Fibroblast of the aortic adventitia (primary cell): ENCODE measurements around the gene MARCKSL1. TPM values are rescaled to one million over a fixed set of nuclear protein-coding genes. Genes with fewer than 3 reads are reported as not detected.
A peak's percentile ranks its signal among the peaks of the same experiment; 100 is the strongest.

Source experiments
- DNase-seq: peaks from one replicate; pipeline ENCODE4 v3.0.0-alpha.2; 2010; ENCODE audit warnings: low read depth
- H3K4me3 ChIP-seq: 2 replicates; pipeline ENCODE4 v1.5.1; 2011; ENCODE audit warnings: low read depth, mild to moderate bottlenecking, control low read depth, low read length, moderate library complexity
- total RNA-seq: library from RNA; depleted of rRNA; stranded (reverse); fragments of >200 nt; gene quantifications from 2 replicates; pipeline ENCODE4 v1.2.3, GENCODE V29; 2012; ENCODE audit warnings: low replicate concordance
- TF ChIP-seq, protein P1 (sequence below): IDR thresholded peaks from 2 replicates; pipeline ENCODE4 v1.5.1; 2011; ENCODE audit warnings: mild to moderate bottlenecking, low read length, control low read depth, inconsistent platforms; ENCODE audit not compliant: insufficient read depth

MARCKSL1 gene
- total RNA-seq, 1 donor = 14.4 TPM

DNA sequence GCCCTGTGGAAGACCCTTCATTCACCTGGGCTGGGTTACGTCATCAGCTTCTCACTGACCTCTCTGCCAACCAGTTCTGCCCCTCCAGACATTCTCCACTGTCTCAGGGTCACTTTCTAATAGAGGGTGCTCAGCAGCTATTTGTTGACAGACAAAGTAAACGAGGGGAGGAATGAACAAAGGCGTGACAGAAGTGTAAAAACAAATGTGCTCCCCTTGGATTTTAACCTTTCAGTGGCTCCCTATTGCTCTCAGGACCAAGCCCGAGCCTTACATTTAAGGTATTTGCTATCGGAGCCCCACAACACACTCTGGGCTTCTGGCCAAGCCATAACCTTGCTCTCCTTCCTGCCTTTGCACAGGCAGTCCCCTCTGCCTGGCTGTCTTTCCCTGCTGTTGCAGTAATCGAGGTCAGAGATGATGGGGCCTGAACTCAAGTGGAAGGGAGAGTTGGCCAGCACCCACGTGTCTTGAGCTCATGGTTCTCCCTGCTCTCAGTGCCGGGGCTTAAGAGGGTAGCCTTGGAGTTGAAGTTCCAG lies 9.3 kb upstream of the MARCKSL1 start:
- no peak overlapping the region for H3K4me3 ChIP-seq
- TF ChIP-seq, protein P1, sequence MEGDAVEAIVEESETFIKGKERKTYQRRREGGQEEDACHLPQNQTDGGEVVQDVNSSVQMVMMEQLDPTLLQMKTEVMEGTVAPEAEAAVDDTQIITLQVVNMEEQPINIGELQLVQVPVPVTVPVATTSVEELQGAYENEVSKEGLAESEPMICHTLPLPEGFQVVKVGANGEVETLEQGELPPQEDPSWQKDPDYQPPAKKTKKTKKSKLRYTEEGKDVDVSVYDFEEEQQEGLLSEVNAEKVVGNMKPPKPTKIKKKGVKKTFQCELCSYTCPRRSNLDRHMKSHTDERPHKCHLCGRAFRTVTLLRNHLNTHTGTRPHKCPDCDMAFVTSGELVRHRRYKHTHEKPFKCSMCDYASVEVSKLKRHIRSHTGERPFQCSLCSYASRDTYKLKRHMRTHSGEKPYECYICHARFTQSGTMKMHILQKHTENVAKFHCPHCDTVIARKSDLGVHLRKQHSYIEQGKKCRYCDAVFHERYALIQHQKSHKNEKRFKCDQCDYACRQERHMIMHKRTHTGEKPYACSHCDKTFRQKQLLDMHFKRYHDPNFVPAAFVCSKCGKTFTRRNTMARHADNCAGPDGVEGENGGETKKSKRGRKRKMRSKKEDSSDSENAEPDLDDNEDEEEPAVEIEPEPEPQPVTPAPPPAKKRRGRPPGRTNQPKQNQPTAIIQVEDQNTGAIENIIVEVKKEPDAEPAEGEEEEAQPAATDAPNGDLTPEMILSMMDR = no peak
- no peak for DNase-seq

DNA sequence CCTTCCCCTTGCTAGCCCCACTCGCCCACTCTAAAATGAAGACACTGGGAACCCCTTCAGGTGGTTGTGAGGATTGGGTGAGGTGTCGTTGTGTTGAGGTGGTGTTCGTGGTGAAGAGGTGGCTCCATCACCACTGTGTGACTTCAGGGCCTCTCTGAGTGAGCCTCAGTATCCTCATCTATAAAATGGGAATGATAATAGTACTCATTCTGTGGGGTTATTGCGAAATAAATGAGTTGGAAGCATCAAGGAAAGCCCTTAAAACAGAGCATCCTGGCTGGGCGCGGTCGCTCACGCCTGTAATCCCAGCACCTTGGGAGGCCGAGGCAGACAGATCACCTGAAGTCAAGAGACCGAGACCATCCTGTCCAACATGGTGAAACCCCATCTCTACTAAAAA lies 6.7 kb upstream of the MARCKSL1 start:
- no peak overlapping the region for H3K4me3 ChIP-seq
- TF ChIP-seq, protein P1 = no peak
- DNase-seq = no peak

DNA sequence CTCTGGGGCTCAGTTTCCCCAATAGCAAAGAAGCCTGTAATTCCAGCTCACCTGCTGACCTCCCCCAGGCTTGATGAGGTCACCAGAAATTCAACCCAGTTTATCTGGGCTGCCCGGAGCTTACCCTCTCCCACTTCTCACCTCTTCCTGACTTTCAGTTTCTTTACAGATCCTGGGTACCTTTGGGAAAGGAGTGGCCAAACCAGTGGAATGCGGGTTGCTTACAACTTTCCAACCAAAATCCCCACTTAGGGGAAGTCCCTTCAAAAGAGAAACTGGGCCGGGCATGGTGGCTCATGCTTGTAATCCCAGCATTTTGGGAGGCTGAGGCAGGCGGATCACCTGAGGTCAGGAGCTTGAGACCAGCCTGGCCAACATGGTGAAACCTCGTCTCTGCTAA lies 5.9 kb upstream of the MARCKSL1 start:
- no peak overlapping the region for H3K4me3 ChIP-seq
- no peak for DNase-seq
- TF ChIP-seq, protein P1 = no peak

DNA sequence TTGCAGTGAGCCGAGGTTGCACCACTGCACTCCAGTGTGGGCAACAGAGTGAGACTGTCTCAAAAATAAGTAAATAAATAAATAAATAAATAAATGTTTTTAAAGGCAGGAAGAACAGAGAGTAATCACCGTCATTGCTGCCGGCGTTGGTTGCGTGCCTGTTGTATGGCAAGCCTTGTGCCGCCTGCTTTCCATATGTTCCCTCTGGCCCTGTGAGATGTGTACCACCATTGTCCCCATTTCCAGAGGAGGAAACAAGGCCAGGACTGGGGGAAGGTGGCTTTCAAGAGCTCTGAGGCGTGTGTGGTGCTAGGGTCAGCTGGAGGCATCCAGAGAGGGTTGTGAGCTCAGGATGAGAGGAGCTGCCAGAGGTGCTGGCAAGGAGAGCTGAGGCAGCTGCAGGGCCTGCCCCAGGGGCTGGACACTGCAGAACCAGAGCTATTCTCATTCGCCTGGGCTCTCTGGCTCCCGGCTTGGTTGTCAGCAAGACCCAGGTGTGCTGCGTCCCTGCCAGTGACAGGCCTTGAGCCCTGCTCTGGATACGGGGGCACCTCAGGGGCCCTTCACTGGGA lies 5.2 kb upstream of the MARCKSL1 start:
- no peak for DNase-seq
- H3K4me3 ChIP-seq = no peak overlapping the region
- TF ChIP-seq, protein P1 = no peak

DNA sequence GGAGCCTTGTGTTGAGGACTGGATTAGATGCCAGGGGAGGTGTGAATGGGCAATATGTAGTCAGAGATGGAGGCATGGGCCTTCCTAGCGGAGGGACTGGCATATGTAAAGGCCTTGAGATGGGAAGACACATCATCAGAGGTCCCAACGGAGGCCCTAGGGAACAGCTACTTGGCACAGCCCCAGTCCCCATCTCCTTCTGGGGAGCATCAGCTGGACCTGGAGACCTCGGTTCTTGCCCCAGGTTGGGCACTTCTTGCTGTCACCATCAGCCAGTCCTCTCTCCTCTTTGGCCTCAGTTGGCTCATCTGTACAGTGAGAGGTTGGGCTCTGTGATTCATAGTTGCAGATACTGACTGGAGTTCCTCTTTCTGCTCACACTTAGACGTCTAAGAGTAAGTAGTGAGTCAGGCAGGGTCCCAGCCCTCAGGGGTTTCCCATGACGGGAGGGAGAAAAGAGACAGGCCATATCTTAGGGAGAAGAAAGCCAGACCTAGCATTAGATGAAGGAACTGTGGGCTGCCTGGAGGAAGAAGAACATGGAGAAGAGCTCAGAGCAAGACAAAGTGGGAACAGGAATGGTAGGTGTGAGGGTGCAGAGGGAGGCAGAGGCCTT lies 3.4 kb upstream of the MARCKSL1 start:
- H3K4me3 ChIP-seq = no peak overlapping the region
- TF ChIP-seq, protein P1 = no peak
- DNase-seq = peak; percentile 59

DNA sequence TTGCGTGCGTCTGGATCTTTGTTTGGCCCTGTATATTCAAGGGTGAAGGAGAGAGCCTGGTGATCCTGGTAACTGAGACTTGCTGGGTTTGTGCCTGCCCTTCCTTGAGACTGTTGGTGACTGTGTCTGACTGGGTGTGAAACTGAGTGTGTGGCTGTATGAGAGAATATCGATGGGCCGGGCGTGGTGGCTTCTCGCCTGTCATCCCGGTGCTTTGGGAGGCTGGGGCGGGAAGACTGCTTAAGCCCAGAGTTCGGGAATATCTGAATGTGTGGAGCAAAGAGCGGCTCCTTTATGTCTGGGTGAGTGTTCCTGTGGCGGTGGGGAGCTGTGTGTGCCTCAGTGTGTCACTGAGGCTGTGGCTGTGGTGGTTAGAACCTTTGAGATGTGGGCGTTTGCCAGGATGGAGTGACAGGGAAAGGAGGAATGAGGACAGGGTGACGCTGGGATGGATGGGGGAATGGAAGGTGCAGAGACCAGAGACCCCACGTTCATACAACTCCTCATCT lies 2.7 kb upstream of the MARCKSL1 start:
- DNase-seq = no peak
- TF ChIP-seq, protein P1 = no peak
- H3K4me3 ChIP-seq = no peak overlapping the region
